CD4-positive, alpha-beta T cell (primary cell): ENCODE results near the gene FADS1. TPM values are rescaled to one million over a fixed set of nuclear protein-coding genes. Genes with fewer than 3 reads are reported as not detected.
A peak's percentile ranks its signal among the peaks of the same experiment; 100 is the strongest.

Experiments used
- ATAC-seq: fragments of 200-7000 bp; cut with Tn5 transposase; one replicate; pipeline ENCODE4 v1.10.0; 2022; ENCODE audit warnings: mild to moderate bottlenecking; ENCODE audit not compliant: poor library complexity
- CTCF ChIA-PET: fragments of 350-600 bp; sonication (Branson Sonifier 250); formaldehyde crosslinking; loops from one replicate; lab custom pipeline; 2021; ENCODE audit warnings: antibody characterized with exemption, inconsistent platforms; lab: Charles Lee
- POLR2A ChIA-PET: fragments of 350-600 bp; sonication (Branson Sonifier 250); formaldehyde crosslinking; loops from one replicate; lab custom pipeline; 2021; ENCODE audit warnings: antibody characterized with exemption, inconsistent platforms; lab: Charles Lee
- DNase-seq, 14 experiments: peaks; one replicate each; pipeline ENCODE4 v3.0.0-alpha.2; 2013 to 2020; ENCODE audit warnings: mixed read lengths in 2 of 14
- H3K27ac ChIP-seq, 2 donors: one replicate each; pipeline versions ENCODE4 v1.5.1 to v1.7.0; 2013; ENCODE audit warnings: low read length in 2 of 2, low read depth in 1 of 2, mild to moderate bottlenecking in 1 of 2
- H3K27me3 ChIP-seq, 2 experiments: 1 replicate in 1 of 2; 2 replicates in 1 of 2; pipeline versions ENCODE4 v1.6.1 to v1.7.0; 2013; ENCODE audit warnings: low read length in 2 of 2, control low read depth in 1 of 2, mild to moderate bottlenecking in 1 of 2, moderate library complexity in 1 of 2; ENCODE audit not compliant: insufficient read depth in 2 of 2, control insufficient read depth in 1 of 2
- H3K36me3 ChIP-seq: one replicate; pipeline ENCODE4 v1.6.1; 2013; ENCODE audit warnings: low read length, control low read depth; ENCODE audit not compliant: insufficient read depth
- H3K4me1 ChIP-seq: one replicate; pipeline ENCODE4 v1.6.1; 2013; ENCODE audit warnings: low read length, control low read depth; ENCODE audit not compliant: insufficient read depth
- H3K4me3 ChIP-seq: one replicate; pipeline ENCODE4 v1.5.1; 2013; ENCODE audit warnings: mild to moderate bottlenecking, low read length, moderate library complexity
- H3K9me3 ChIP-seq, 2 experiments: 1 replicate in 1 of 2; 2 replicates in 1 of 2; pipeline versions ENCODE4 v1.6.1 to v1.7.0; 2013; ENCODE audit warnings: low read length in 2 of 2, mild to moderate bottlenecking in 2 of 2, control low read depth in 1 of 2, moderate library complexity in 1 of 2; ENCODE audit not compliant: control insufficient read depth in 1 of 2, insufficient read depth in 1 of 2
- H3K27ac Mint-ChIP-seq: one replicate; pipeline ENCODE4 v1.8.0; 2020; ENCODE audit warnings: mixed read lengths
- H3K27me3 Mint-ChIP-seq: one replicate; pipeline ENCODE4 v1.8.0; 2021; ENCODE audit warnings: mixed read lengths
- H3K36me3 Mint-ChIP-seq: one replicate; pipeline ENCODE4 v1.8.0; 2021; ENCODE audit warnings: low read depth, mixed read lengths
- H3K4me1 Mint-ChIP-seq: one replicate; pipeline ENCODE4 v1.8.0; 2021; ENCODE audit warnings: low read depth, mixed read lengths
- H3K4me3 Mint-ChIP-seq: one replicate; pipeline ENCODE4 v1.8.0; 2020; ENCODE audit warnings: mild to moderate bottlenecking, mixed read lengths
- H3K9me3 Mint-ChIP-seq: one replicate; pipeline ENCODE4 v1.8.0; 2020; ENCODE audit warnings: mixed read lengths
- intact Hi-C, 2 experiments: fragments of 100-400 bp; cut with DNase I in 1 of 2; cut with micrococcal nuclease in 1 of 2; formaldehyde crosslinking; loops; one replicate each; pipeline versions ENCODE4 v1.15.1 to v1.9.0; 2023 to 2025; cut with DNase I, micrococcal nuclease
- total RNA-seq, 174 experiments: library from RNA in 2 of 174; stranded (reverse) in 2 of 174; gene quantifications; one replicate each; pipeline ENCODE4 v1.2.3 and lab custom pipeline; 2021 to 2026
- TF ChIP-seq, protein P1 (sequence below): fragments of 200-600 bp; IDR thresholded peaks from one replicate; pipeline ENCODE4 v1.8.0; 2022; ENCODE audit warnings: antibody characterized with exemption, mild to moderate bottlenecking

FADS1 gene
- total RNA-seq, 2 experiments from 2014 or later = 0.56 to 0.77 TPM

GRCh38 chr11:61795459-61795858 lies 21.3 kb downstream of the FADS1 start:
- no peak overlapping the region for H3K27ac ChIP-seq
- intact Hi-C loops = loop anchor here (5.0 to 10.0 kb wide), 5 partner anchors 102 to 869 kb away; partner anchors contain the start of genes C11orf98 (in 1 of the 2), CSKMT (in 1 of the 2) and FTH1 (in 1 of the 2)
- Mint-ChIP-seq H3K36me3 (peaks cover 23% of the 10 kb centered on the region), H3K27ac (peak overlapping the region; percentile 47), H3K9me3 (no peaks in the 10 kb centered on the region), H3K4me1 (peaks cover 32% of the 10 kb centered on the region), H3K27me3 (no peaks in the 10 kb centered on the region), H3K4me3 (peak overlapping the region; percentile 42)
- H3K4me1 ChIP-seq = peaks cover 26% of the 10 kb centered on the region
- peaks cover 14% of the 10 kb centered on the region for H3K36me3 ChIP-seq
- no peaks in the 10 kb centered on the region for H3K27me3 ChIP-seq
- TF ChIP-seq, protein P1, sequence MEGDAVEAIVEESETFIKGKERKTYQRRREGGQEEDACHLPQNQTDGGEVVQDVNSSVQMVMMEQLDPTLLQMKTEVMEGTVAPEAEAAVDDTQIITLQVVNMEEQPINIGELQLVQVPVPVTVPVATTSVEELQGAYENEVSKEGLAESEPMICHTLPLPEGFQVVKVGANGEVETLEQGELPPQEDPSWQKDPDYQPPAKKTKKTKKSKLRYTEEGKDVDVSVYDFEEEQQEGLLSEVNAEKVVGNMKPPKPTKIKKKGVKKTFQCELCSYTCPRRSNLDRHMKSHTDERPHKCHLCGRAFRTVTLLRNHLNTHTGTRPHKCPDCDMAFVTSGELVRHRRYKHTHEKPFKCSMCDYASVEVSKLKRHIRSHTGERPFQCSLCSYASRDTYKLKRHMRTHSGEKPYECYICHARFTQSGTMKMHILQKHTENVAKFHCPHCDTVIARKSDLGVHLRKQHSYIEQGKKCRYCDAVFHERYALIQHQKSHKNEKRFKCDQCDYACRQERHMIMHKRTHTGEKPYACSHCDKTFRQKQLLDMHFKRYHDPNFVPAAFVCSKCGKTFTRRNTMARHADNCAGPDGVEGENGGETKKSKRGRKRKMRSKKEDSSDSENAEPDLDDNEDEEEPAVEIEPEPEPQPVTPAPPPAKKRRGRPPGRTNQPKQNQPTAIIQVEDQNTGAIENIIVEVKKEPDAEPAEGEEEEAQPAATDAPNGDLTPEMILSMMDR = no peak
- no peaks in the 10 kb centered on the region for H3K9me3 ChIP-seq
- DNase-seq (no peak), ATAC-seq (no peak)
- no peak overlapping the region for H3K4me3 ChIP-seq
- ChIA-PET POLR2A (interaction anchor here (1.3 kb wide), 1 partner anchor 313 kb away, joined by 4 read pairs; no protein-coding TSS in a partner anchor), CTCF (no interaction called here)

GRCh38 chr11:61794579-61794978 lies 22.2 kb downstream of the FADS1 start:
- Mint-ChIP-seq H3K9me3 (no peaks in the 10 kb centered on the region), H3K4me1 (peaks cover 41% of the 10 kb centered on the region), H3K4me3 (peak overlapping the region; percentile 11), H3K27me3 (no peaks in the 10 kb centered on the region), H3K27ac (peak overlapping the region; percentile 47), H3K36me3 (peaks cover 31% of the 10 kb centered on the region)
- H3K4me3 ChIP-seq = no peak overlapping the region
- no peak overlapping the region for H3K27ac ChIP-seq
- DNase-seq = no peak
- no peaks in the 10 kb centered on the region for H3K9me3 ChIP-seq
- H3K36me3 ChIP-seq = peaks cover 23% of the 10 kb centered on the region
- TF ChIP-seq, protein P1 = no peak
- POLR2A ChIA-PET = no interaction called here
- intact Hi-C loops = loop anchor here (5.0 to 10.0 kb wide), 3 partner anchors 170 to 870 kb away; partner anchors contain the start of genes C11orf98 (in 1 of the 2), CSKMT (in 1 of the 2), FTH1 (in 1 of the 2) and SDHAF2 (in 1 of the 2)
- no peak for ATAC-seq
- CTCF ChIA-PET = interaction anchor here (1.0 to 1.6 kb wide), 2 partner anchors 104 to 314 kb away, joined by 3 read pairs; no protein-coding TSS in a partner anchor
- H3K27me3 ChIP-seq = no peaks in the 10 kb centered on the region
- H3K4me1 ChIP-seq = peaks cover 31% of the 10 kb centered on the region

- peaks cover 39% of the 10 kb centered on the region for H3K36me3 Mint-ChIP-seq
- no peaks in the 10 kb centered on the region for H3K9me3 ChIP-seq
- H3K36me3 ChIP-seq = peaks cover 31% of the 10 kb centered on the region
- ChIA-PET POLR2A (interaction anchor here (0.6 to 1.3 kb wide), 2 partner anchors 174 to 577 kb away, joined by 3 to 6 read pairs; partner anchors contain the start of gene FTH1), CTCF (interaction anchor here (1.6 kb wide), 2 partner anchors 60 to 105 kb away, joined by 3 read pairs; no protein-coding TSS in a partner anchor)
- intact Hi-C loops = loop anchor here (5.0 to 10.0 kb wide), 3 partner anchors 171 to 871 kb away; partner anchors contain the start of genes C11orf98 (in 1 of the 2), CSKMT (in 1 of the 2), FTH1 (in 1 of the 2) and SDHAF2 (in 1 of the 2)
- TF ChIP-seq, protein P1 = no peak
- peak overlapping the region; percentile 95 for H3K27ac Mint-ChIP-seq
- H3K4me1 ChIP-seq = peaks cover 31% of the 10 kb centered on the region
- H3K4me1 Mint-ChIP-seq = peaks cover 44% of the 10 kb centered on the region
- ATAC-seq = no peak
- no peaks in the 10 kb centered on the region for H3K27me3 ChIP-seq
- no peak overlapping the region for H3K27ac ChIP-seq
- H3K27me3 Mint-ChIP-seq = no peaks in the 10 kb centered on the region
- peak overlapping the region; percentile 87 for H3K4me3 ChIP-seq
- DNase-seq = no peak
- no peaks in the 10 kb centered on the region for H3K9me3 Mint-ChIP-seq
- peak overlapping the region; percentile 78 for H3K4me3 Mint-ChIP-seq
Measured at GRCh38 chr11:61793829-61794204, 23.0 kb downstream of the FADS1 start.
